Measurements from ENCODE around the gene ASAP3. TPM values are rescaled to one million over a fixed set of nuclear protein-coding genes. Genes with fewer than 3 reads are reported as not detected.
A peak's percentile ranks its signal among the peaks of the same experiment; 100 is the strongest.

ASAP3 gene
- total and polyA plus RNA-seq, 9 of the 15 experiments (the other 6 are each of a cell fraction or from before 2014, with no cell fraction given), result 1.7 to 31.2 (median 17.4) TPM

DNA sequence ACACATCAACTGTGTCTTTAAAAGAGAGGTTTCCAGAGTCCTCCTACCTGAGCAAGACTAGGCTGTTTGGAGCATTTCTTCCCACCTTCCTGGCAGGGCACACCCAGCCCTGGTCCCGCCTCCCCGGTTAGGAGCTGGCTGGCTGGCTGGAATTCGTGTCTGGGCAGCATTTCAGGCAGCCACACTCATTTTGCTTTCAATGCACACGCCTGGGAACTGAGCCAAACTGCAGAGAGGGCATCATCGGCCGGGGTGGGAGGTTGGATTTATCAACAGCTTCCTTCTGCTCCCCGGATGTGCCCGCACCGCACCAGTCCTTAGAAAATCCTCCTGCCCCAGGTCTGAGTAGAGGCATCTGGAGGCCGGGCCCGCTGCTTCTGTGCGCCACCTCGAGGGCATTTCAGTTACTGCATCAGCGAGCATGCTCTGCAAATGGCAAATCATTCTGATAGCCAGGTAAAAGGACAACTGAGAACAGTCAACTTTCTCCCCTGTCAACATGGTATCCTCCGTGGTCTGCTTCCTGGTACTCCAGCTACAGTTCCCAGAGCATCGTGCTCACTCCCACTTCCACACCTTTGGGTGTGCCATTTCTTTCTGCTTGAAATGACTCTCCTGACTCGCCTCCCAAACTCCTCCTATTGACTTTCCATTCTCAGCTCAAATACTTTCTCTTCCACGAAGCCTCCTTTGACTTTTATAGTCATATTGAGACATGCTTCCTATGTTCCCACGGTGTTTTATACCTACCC is 80.1 kb downstream of the ASAP3 start (continued):
- TF ChIP-seq ZKSCAN1 (IDR thresholded peaks at IDR 0.05; ENCODE audit: low read depth, low read length) (peak; percentile 60; the same call in 1 of the 2 replicates), TFAM (CRISPR knock-in tag; conservative IDR thresholded peaks at IDR 0.05) (no peak), ETS2 (tag; IDR thresholded peaks at IDR 0.05; ENCODE audit: borderline replicate concordance, poor library complexity, severe bottlenecking) (no peak), CCNT2 (IDR thresholded peaks at IDR 0.05; ENCODE audit: borderline replicate concordance, extremely low read depth, insufficient read length, low read depth, low read length) (no peak), ZNF707 (CRISPR knock-in tag; conservative IDR thresholded peaks at IDR 0.05) (no peak), SMARCC2 (IDR thresholded peaks at IDR 0.05; ENCODE audit: low read depth) (no peak), ZNF41 (CRISPR knock-in tag; conservative IDR thresholded peaks at IDR 0.05) (no peak), EWSR1 (IDR thresholded peaks at IDR 0.05; ENCODE audit: borderline replicate concordance, low read depth, partially characterized antibody) (no peak), ZNF197 (CRISPR knock-in tag; IDR thresholded peaks at IDR 0.05; ENCODE audit: low read depth) (peak; percentile 48; the same call in 1 of the 2 replicates), ASH1L (IDR thresholded peaks at IDR 0.05; ENCODE audit: borderline replicate concordance, low read depth, partially characterized antibody) (no peak), ZNF766 (CRISPR knock-in tag; conservative IDR thresholded peaks at IDR 0.05) (0 out of 2 replicates have a peak, but pooled peaks have one; percentile 35), KAT7 (CRISPR knock-in tag; IDR thresholded peaks at IDR 0.05; ENCODE audit: borderline replicate concordance) (no peak), PRPF4 (IDR thresholded peaks at IDR 0.05; ENCODE audit: insufficient read depth, low read depth, low read length, poor library complexity, severe bottlenecking) (no peak), ZNF586 (CRISPR knock-in tag; conservative IDR thresholded peaks at IDR 0.05) (no peak), YY1 (IDR thresholded peaks at IDR 0.05; ENCODE audit: borderline replicate concordance in 1 of 3, control insufficient read depth in 1 of 3, extremely low read depth in 1 of 3, insufficient read depth in 3 of 3, insufficient read length in 1 of 3, insufficient replicate concordance in 2 of 3, low read depth in 1 of 3, low read length in 2 of 3) (peak in 1 of 3 experiments; percentile 58)
- TF ChIP-seq, protein P1, sequence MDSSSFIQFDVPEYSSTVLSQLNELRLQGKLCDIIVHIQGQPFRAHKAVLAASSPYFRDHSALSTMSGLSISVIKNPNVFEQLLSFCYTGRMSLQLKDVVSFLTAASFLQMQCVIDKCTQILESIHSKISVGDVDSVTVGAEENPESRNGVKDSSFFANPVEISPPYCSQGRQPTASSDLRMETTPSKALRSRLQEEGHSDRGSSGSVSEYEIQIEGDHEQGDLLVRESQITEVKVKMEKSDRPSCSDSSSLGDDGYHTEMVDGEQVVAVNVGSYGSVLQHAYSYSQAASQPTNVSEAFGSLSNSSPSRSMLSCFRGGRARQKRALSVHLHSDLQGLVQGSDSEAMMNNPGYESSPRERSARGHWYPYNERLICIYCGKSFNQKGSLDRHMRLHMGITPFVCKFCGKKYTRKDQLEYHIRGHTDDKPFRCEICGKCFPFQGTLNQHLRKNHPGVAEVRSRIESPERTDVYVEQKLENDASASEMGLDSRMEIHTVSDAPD (CRISPR knock-in tag; IDR thresholded peaks at IDR 0.05), result no peak
- TF ChIP-seq, protein P2, sequence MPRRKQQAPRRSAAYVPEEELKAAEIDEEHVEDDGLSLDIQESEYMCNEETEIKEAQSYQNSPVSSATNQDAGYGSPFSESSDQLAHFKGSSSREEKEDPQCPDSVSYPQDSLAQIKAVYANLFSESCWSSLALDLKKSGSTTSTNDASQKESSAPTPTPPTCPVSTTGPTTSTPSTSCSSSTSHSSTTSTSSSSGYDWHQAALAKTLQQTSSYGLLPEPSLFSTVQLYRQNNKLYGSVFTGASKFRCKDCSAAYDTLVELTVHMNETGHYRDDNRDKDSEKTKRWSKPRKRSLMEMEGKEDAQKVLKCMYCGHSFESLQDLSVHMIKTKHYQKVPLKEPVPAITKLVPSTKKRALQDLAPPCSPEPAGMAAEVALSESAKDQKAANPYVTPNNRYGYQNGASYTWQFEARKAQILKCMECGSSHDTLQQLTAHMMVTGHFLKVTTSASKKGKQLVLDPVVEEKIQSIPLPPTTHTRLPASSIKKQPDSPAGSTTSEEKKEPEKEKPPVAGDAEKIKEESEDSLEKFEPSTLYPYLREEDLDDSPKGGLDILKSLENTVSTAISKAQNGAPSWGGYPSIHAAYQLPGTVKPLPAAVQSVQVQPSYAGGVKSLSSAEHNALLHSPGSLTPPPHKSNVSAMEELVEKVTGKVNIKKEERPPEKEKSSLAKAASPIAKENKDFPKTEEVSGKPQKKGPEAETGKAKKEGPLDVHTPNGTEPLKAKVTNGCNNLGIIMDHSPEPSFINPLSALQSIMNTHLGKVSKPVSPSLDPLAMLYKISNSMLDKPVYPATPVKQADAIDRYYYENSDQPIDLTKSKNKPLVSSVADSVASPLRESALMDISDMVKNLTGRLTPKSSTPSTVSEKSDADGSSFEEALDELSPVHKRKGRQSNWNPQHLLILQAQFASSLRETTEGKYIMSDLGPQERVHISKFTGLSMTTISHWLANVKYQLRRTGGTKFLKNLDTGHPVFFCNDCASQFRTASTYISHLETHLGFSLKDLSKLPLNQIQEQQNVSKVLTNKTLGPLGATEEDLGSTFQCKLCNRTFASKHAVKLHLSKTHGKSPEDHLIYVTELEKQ (CRISPR knock-in tag; IDR thresholded peaks at IDR 0.05), result no peak
- TF ChIP-seq, protein P3, sequence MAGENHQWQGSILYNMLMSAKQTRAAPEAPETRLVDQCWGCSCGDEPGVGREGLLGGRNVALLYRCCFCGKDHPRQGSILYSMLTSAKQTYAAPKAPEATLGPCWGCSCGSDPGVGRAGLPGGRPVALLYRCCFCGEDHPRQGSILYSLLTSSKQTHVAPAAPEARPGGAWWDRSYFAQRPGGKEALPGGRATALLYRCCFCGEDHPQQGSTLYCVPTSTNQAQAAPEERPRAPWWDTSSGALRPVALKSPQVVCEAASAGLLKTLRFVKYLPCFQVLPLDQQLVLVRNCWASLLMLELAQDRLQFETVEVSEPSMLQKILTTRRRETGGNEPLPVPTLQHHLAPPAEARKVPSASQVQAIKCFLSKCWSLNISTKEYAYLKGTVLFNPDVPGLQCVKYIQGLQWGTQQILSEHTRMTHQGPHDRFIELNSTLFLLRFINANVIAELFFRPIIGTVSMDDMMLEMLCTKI (IDR thresholded peaks at IDR 0.05; ENCODE audit: partially characterized antibody), result no peak
